ENCODE results near the gene TRAF3. TPM values are rescaled to one million over a fixed set of nuclear protein-coding genes. Genes with fewer than 3 reads are reported as not detected.
A peak's percentile ranks its signal among the peaks of the same experiment; 100 is the strongest.

The TRAF3 gene
- total and polyA plus RNA-seq, 3 donors from 2014 or later: 24.3 to 38.8 (median 38.2) TPM

DNA sequence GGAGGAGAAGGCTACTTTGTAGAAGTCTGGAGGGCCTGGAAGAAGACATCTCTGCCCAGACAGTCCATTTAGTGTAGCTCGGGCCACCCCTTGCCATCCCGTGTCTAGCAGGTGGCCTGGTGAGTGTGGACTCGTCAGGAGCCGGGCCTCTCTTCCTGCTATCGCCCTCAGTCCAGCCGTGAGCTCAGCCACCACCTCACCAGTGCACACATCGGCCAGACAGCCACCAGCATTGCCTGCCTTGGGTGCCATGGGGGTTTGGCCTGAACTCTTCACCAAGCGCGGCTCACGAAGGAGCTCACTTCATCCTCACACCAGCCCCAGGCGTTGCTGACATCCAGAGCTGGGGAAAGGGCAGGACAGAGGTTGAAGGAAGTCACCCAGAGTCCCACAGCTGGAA is 19.6 kb upstream of the TRAF3 start:
- WGBS, 2 donors: 82 to 88% methylated on average over 8 to 11 of the region's 11 CpGs
- Histone ChIP-seq H3K4me3 (peak overlapping the region in 1 of 2 donors; percentile 6), H3K27me3 (no peaks in the 10 kb centered on the region), H3K36me3 (ENCODE audit: low read depth, missing control alignments) (no peaks in the 10 kb centered on the region), H3K4me1 (no peaks in the 10 kb centered on the region), H3K27ac (no peak overlapping the region), H3K9me3 (no peaks in the 10 kb centered on the region)
- DNase-seq: no peak
- TF ChIP-seq POLR2A (IDR thresholded peaks at IDR 0.05): no peak
- TF ChIP-seq, protein P1, sequence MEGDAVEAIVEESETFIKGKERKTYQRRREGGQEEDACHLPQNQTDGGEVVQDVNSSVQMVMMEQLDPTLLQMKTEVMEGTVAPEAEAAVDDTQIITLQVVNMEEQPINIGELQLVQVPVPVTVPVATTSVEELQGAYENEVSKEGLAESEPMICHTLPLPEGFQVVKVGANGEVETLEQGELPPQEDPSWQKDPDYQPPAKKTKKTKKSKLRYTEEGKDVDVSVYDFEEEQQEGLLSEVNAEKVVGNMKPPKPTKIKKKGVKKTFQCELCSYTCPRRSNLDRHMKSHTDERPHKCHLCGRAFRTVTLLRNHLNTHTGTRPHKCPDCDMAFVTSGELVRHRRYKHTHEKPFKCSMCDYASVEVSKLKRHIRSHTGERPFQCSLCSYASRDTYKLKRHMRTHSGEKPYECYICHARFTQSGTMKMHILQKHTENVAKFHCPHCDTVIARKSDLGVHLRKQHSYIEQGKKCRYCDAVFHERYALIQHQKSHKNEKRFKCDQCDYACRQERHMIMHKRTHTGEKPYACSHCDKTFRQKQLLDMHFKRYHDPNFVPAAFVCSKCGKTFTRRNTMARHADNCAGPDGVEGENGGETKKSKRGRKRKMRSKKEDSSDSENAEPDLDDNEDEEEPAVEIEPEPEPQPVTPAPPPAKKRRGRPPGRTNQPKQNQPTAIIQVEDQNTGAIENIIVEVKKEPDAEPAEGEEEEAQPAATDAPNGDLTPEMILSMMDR (IDR thresholded peaks at IDR 0.05): no peak
- intact Hi-C loops (cut with DNase I; ENCODE audit: low total_unique reads): no loop called here

DNA sequence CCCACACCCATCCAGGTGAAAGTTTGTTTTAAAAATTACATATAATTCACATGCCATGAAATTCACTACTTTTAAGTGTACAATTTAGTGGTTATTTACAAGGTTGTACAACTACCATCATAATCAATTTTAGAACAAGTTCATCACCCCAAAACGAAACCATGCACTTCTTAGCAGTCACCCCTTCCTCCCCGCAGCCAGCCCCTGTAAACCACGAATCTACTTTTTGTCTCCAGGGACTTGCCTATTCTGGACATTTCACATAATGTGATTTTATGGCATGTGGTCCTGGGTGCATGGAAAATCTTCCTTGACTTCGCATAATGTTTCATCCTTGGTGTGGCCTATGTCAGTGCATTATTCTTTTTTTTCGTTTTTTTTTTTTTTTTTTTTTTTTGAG is 19.2 kb upstream of the TRAF3 start:
- TF ChIP-seq POLR2A (IDR thresholded peaks at IDR 0.05): no peak
- TF ChIP-seq, protein P1 (IDR thresholded peaks at IDR 0.05): no peak
- no peaks in the 10 kb centered on the region for H3K27me3 ChIP-seq
- 80 to 84% methylated on average over 5 of the region's 5 CpGs for WGBS, 2 donors
- H3K36me3 ChIP-seq (ENCODE audit: low read depth, missing control alignments): no peaks in the 10 kb centered on the region
- DNase-seq: no peak
- H3K9me3 ChIP-seq: no peaks in the 10 kb centered on the region
- no peaks in the 10 kb centered on the region for H3K4me1 ChIP-seq
- intact Hi-C loops (cut with DNase I; ENCODE audit: low total_unique reads): no loop called here
- no peak overlapping the region for H3K4me3 ChIP-seq
- H3K27ac ChIP-seq: no peak overlapping the region

DNA sequence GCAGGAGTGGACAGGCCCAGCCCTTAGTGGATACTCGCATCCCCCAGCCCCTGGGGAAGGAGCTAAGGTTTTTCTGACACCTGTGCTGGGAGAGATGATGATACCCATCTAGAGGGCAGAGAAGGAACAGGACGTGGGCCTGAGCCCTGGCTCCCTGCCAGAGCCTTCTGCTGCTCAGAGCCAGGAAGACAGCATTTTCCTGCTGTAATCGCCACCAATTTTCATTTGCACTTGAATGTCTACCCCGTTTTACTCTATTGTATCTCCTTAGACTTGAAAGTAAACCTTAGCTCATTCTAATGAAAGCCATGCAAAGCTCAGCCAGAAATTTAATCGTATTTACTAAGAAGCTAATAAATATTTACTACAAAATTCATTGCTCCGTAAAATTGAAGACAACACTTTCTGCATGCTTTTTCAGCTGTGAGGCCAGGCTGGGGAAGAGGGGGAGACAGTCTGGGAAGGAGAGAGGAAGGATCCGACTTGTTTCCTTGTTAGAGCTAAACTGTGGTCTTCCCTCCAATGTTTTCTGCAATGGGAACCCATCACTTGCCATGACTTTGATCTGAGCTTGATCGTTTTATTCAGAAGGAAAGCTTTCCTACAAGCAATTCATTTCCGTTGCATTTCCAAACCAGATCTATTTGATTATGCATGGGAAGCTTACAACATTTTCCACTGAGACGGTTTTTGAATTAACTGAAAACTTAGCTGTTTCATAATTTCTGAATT is 17.6 kb upstream of the TRAF3 start:
- intact Hi-C loops (cut with DNase I; ENCODE audit: low total_unique reads): no loop called here
- Histone ChIP-seq H3K9me3 (no peaks in the 10 kb centered on the region), H3K27me3 (no peaks in the 10 kb centered on the region), H3K27ac (no peak overlapping the region), H3K4me3 (no peak overlapping the region), H3K36me3 (ENCODE audit: low read depth, missing control alignments) (no peaks in the 10 kb centered on the region), H3K4me1 (no peaks in the 10 kb centered on the region)
- 59 to 69% methylated on average over 10 of the region's 10 CpGs for WGBS, 2 donors
- TF ChIP-seq POLR2A (IDR thresholded peaks at IDR 0.05): no peak
- TF ChIP-seq, protein P1 (IDR thresholded peaks at IDR 0.05): no peak
- DNase-seq: no peak

DNA sequence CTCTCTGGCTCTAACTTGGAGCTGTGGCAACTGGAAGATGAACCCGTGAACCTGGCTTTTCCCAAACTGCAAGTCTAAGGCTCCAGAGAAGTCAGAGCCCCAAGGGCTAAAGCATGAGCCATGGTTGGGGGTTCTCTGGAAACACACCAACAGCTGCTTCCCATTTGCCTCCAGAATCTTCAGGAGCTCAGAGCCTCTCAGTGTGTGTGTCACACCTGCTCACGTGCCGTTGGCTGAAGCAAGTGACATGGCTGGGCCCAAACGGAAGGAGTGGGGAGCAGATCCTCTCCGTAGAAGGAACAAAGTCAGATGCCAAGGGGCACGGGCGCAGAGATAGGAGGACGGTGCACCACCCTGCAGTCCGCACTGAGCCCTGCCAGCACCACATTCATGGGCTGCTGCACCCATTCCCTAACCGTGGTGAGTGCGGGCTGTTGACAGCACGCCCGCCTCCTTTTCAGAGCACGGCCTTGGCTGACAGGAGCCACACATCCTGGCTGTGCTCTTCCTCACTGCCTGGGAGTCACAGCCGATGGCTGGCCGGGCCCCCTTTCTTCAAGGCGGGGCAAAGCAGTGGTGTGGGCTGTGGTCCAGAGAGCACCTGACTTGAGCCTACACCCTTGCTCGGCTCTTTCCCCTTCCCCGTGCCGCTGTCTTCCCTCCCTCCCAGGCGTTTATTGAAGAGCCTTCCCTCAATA is 16.6 kb upstream of the TRAF3 start:
- no peak for DNase-seq
- TF ChIP-seq, protein P1 (IDR thresholded peaks at IDR 0.05): no peak
- TF ChIP-seq POLR2A (IDR thresholded peaks at IDR 0.05): no peak
- Histone ChIP-seq H3K36me3 (ENCODE audit: low read depth, missing control alignments) (no peaks in the 10 kb centered on the region), H3K9me3 (no peaks in the 10 kb centered on the region), H3K27ac (no peak overlapping the region), H3K4me3 (no peak overlapping the region), H3K27me3 (no peaks in the 10 kb centered on the region), H3K4me1 (no peaks in the 10 kb centered on the region)
- 68 to 73% methylated on average over 21 of the region's 21 CpGs for WGBS, 2 donors
- intact Hi-C loops (cut with DNase I; ENCODE audit: low total_unique reads): no loop called here
